HG03442 (cell line): ENCODE data around the gene PDXDC1.
A peak's percentile ranks its signal among the peaks of the same experiment; 100 is the strongest.
"Not testable (repeated sequence)": the region's sequence is repeated elsewhere in the genome, so short reads cannot be mapped to it uniquely, and the experiment has no call there.

Experiments
- ATAC-seq: cut with Tn5 transposase; IDR thresholded peaks from one replicate; pipeline ENCODE4 v1.9.1; 2021; ENCODE audit warnings: mild to moderate bottlenecking, moderate library complexity; ENCODE audit not compliant: unreplicated experiment

The PDXDC1 gene

DNA sequence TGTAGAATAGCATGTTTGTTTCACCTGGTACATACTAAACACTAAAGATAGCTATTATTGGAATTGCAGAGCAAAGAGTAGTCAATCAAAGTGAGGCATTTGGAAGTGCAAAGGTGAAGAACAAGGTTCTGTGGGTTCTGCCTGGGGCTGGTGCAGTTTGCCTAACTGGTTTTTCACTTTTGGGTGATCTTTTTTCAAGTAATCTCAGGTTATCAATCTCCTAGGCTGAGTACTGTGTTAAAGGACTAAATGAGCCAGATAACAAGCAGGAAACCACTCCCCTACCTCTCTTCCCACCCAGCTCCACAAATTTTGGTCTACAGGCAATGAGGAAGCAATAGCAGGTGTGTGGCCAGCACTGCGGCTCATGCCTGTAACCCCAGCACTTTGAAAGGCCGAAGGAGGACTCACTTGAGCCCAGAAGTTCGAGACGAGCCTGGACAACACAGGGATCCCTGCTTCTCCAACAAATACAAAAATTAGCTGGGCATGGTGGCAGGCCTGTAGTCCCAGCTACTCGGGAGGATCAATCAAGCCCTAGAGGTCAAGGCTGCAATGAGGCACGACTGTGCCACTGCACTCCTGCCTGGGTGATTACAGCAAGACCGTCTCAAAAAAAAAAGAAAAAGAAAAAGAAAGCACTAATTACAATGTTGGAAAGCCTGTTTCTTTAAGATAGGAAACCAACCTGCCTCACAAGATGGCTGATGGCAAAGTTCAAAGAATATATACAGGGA lies 83.0 kb downstream of the PDXDC1 start:
- ATAC-seq: no peak

- no peak for ATAC-seq
Measured at GRCh38 chr16:15059324-15059723, 84.5 kb downstream of the PDXDC1 start.

DNA sequence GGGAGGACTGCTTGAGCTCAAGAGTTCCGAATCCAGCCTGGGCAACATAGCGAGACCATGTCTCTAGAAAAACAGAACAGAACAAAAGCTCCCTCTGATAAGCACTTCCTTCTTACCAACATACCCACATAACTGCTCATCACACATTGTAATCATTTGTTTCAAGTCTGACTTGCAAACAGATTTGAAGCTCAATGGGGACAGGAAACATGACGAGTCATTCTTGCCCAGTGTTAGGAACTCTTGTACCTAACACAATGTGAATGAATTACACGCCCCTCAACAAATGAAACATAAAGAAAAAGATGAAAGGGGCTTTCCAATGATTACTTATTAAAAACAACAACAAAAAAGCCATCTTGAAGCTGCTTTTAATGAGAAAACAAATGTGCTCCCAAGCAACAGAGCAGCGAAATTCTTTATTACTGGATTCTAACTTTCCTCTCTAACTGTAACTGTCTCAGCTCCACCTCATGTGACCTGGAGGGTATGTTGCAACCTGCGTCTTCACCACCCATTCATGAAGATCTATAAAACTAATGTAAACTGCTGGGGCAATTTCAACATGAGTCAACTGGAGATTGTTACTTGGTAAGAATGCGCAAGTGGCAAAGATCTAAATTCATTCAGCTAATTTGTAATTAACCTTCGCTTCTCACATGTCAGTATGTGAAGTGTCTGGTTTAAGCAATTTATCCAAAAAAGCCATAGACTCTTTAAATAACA lies 87.4 kb downstream of the PDXDC1 start:
- ATAC-seq: not testable (repeated sequence)

DNA sequence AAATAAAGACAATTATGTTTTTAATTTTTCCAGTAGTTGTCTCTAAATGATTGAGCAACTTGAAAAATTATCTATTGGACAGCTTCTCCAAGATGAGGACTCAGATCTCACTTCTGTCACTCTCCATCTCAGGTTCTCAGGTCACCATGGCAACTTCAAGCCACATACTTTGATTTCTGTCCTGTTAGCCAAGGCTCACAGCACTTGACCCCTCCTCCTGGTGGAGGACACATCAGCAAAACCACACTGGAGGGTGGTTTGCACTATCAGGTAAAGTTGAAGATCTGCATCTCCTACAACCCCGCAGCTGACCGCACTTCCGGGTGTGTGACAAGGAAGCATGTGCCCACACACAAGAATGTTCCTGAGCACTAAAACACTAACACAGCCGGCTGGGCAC lies 91.1 kb downstream of the PDXDC1 start:
- not testable (repeated sequence) for ATAC-seq

DNA sequence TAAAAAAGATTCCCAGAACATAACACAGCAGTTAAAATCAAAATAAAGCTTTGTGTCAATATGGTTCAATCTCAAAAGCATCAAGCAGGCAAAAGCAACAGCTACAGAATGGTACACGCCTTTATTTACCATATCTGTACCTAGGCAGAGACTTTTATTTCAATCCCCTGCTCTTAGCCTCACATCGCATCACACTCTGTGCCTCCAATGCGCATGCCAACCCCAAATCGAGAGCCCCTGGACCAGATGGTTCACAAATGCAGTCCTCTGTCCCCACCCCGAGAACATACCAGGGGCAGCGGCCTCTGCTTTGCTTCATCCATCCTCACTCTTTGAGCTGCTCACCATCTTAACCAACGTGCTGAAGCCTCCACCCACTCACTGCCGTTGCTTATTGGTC lies 91.9 kb downstream of the PDXDC1 start:
- ATAC-seq: not testable (repeated sequence)

- ATAC-seq: not testable (repeated sequence)
Measured at GRCh38 chr16:15071013-15071412, 96.2 kb downstream of the PDXDC1 start.

DNA sequence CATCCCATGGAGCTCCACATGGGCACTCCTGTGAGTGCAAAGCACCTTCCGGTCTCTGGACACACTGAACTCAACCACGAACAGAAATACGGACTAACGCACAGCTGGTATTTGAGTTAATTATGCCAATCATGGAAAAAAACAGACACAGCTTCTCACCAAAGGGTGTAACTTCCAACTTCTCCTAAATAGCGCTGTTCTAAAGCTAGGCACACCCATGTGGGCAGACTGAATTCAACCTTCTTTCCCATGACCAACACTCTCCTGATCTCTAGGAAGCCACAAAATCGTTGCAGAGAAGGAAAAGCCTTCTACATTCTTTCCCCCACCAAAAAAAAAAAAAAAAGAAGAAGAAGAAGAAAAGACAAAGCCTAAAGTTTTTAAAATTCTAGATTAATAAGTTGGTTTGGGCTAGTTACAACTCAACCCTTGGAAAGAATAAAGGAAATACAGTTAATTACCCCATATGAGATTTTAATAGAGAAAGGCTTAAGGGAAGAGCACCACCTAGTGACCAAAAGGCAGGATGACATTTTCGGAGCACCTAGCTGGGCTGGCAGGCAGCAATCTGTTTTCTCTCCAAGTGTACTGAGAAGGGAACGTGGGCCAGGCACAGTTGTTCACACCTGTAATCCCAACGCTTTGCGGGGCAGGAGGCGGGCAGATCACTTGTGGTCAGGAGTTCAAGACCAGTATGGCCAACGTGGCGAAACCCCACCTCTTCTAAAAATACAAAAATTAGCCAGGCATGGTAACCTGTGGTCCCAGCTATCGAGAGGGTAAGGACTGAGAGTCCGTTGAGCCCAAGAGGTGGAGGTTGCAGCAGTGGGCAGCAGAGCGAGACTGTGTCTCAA lies 97.3 kb downstream of the PDXDC1 start:
- peak; percentile 32 for ATAC-seq

DNA sequence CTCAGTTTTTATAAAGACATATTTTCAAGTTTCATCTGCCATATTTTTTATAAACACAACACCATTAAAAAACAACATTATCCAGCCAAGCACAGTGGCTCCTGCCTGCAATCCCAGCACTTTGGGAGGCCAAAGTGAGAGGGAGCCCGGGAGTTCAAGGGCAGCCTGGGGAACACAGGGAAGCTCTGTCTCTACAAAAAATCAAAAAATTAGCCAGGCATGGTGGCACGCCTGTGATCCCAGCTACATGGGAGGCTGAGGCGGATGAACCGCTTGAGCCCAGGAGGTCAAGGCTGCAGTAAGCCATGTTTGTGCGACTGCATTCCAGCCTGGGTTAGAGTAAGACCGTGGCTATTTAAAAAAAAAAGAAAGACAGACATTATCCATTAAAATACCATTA lies 98.3 kb downstream of the PDXDC1 start:
- ATAC-seq: no peak

DNA sequence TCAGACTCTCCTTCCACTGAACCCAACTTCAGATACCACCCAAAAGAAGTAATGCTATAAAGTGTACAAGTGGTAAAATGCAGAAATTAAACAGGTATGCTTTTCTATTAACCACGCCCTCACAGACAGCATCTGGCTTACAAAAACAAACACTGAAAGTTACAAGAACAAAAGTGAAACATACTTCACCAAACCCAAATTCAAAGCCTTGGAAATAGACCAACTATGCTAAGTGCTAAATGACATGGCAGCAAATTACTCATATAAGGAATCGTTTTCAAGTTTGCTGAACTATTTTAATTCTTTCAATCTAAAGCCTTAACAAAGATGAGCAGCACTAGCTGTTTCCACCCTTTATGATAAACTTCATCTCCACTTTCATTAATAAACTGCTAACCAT lies 101.3 kb downstream of the PDXDC1 start:
- not testable (repeated sequence) for ATAC-seq

DNA sequence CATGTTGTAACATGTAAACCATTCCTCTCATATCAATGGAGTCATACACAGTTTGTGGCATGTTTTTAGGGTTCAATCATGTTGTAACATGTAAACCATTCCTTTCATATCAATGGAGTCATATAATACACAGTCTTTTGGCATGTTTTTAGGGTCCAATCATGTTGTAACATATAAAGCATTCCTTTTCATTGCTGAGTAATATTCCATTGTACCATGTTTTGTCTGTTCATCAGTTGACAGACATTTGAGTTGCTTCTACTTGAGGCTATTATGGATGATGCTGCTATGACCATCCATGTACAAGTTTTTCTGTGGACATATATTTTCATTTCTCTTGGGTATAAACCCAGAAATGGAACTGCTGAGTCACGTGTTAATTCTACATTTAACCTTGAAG lies 106.1 kb downstream of the PDXDC1 start:
- ATAC-seq: not testable (repeated sequence)

DNA sequence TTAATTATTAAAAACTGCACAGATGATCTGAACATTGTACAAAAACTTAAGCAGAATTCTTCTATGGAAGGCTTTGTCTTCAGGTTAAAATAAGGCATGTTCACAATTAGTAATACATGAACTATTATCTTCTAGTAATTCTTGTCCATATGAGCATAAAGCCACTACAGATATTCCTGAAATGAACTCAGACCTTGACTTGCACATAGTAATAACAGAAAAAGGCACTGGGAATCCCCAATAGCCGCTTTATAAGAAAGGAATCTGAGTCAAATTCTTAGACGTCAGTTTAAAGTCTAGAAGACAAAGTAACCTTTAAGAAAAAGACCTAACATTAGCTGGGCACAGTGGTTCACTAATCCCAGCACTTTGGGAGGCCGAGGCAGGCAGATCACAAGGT lies 108.0 kb downstream of the PDXDC1 start:
- not testable (repeated sequence) for ATAC-seq

DNA sequence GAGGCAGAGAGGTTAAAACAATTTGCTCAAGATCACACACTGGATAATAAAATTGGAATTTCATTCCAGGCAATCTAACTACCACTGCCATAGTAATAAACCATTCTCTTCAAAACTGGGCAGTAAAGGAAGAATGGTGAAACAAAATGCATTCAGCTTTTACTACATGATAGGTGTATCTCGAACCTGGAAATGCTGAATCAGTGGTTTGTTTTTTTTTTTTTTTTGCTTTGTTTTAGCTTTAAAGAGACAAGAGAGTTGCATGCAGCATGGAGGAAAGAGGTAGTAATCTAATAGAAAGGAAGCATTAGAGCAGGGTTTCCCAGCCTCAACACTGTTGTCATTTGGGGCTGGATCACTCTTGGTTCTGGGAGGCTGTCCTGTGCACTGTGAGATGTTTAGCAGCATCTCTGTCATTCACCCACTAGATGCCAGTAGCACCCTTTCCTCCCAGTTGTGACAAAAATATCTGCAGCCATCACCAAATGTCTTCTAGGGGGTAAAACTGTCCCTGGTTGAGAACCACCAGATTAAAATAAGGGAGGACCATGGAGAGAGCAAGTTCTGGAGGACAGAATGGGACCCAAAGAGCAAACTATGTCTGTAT lies 115.9 kb downstream of the PDXDC1 start:
- not testable (repeated sequence) for ATAC-seq

- ATAC-seq: not testable (repeated sequence)
Measured at GRCh38 chr16:15093571-15093954, 118.7 kb downstream of the PDXDC1 start.

DNA sequence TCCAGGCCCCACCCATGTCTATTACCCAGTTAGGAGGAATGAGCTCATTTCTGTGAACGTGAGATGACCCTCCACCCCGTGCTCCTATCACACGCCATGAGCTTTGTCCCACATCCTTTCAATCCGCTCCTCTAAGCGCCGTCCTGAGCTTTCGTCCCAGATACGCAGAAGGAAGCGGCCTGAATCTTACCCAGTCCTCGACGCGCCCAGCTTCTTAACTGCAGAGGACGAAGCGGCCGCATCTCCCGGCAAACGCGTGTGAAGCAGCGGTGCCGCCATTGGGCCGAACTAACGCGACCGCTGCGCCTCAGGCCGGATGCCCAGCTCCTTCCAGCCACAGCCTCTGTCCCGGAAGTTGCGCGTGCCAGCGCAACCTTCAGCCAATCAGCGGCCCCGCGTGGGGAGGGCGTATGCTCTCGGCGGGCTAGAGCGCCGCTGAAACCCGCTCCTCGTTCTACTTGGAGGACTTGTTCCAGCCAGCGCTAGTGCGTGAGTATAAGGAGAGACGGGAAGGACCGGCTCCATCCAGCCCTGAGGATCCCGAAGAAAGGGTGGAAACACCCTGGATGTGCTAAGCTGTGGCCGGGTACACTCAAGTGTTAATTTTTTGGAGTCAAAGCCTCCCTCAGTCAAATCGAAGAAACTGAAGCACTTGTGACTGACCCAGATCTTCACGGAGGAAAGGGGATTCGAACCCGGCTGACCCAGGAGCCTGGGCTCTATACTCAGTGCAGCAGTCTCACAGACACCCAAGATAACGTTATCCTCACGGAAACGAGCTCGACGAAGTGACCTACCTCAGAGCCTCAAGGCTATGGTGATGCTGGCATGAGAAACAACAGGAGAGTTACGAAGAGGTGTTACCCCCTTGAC lies 119.4 kb downstream of the PDXDC1 start, which contains the start of gene RRN3:
Gene RRN3, minus strand, starts transcription at position 318 of the 873 bp plus-strand sequence. Its CDS starts 39 bp downstream, at position 279.
- peak; percentile 97 for ATAC-seq

- ATAC-seq: not testable (repeated sequence)
Measured at GRCh38 chr16:15096583-15096972, 121.8 kb downstream of the PDXDC1 start.

GRCh38 chr16:15099366-15099909 lies 124.6 kb downstream of the PDXDC1 start:
- ATAC-seq: not testable (repeated sequence)

DNA sequence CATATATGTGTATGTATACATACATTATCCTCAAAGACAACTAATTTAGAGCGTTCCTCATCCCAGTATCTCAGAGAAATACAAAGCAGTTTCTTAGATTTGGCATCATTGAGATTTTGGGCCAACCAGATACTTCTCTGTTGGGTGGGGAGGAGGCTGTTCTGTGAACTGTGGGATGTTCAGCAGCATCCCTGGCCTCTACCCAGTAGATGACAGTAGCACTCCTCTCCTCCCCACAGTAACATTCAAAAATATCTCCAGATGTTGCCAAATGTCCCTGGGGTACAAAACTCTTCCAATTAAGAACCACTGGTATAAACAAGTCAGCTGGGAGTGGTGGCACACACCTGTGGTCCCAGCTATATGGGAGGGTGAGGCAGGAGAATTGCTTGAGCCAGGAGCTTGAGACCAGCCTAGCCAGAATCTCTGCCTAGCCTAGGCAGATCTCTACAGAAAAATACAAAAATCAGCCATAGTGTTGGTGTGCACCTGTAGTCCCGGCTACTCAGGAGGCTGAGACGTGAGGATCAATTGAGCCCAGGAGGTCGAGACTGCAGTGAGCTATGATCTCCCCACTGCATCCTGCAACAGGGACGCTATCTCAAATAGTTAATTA lies 125.7 kb downstream of the PDXDC1 start:
- not testable (repeated sequence) for ATAC-seq

DNA sequence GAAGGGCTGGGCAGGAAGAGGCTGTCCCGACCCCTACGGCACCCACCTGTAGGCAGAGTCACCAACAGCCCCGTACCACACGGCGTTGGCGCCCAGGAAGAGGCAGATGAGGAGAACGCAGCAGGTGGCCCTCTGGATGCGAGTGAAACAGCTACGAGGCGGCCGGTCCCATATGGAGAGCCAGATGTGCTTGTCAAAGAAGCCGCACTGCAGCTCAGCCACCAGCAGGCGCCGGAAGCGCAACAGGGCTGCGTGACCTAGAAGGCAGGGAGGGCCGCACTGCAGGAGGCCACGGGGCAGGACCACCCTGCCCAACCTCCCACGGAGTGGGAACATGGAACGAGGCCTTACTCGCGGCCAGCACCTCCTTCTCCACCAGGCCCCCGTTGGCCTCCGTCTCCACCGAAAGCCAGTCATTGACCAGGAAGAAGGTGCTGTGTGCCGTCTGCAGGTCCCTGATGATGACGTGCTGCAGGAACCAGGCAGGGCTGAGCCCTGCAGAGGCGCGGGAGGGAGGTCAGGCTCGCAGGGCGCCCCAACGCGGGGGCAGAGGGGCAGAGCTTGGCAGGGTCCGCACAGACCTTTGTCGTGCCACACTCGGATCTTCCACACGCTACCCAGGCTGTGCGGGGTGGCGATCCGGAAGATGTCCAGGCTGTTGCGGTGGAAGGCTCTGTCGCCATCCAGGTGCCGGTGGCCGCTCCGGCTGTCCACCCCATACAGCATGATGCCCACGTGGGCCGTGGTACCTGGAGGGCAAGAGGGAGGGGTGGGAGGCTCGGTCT lies 153.0 kb downstream of the PDXDC1 start:
- not testable (repeated sequence) for ATAC-seq
